Muscle layer of colon (tissue), 2 donors: ENCODE data around the gene KRTAP12-1.
"Not testable (repeated sequence)": the region's sequence is repeated elsewhere in the genome, so short reads cannot be mapped to it uniquely, and the experiment has no call there.

Source experiments
- H3K27ac ChIP-seq: one replicate; pipeline ENCODE4 v1.7.0; 2013; ENCODE audit warnings: low read depth, mild to moderate bottlenecking, low read length, moderate library complexity
- H3K27me3 ChIP-seq, 2 donors: one replicate each; pipeline ENCODE4 v1.7.0; 2013; ENCODE audit warnings: low read length in 2 of 2, mild to moderate bottlenecking in 2 of 2; ENCODE audit not compliant: insufficient read depth in 2 of 2, control insufficient read depth in 1 of 2
- H3K36me3 ChIP-seq: one replicate; pipeline ENCODE4 v1.7.0; 2013; ENCODE audit warnings: mild to moderate bottlenecking, low read length; ENCODE audit not compliant: insufficient read depth
- H3K4me1 ChIP-seq: one replicate; pipeline ENCODE4 v1.7.0; 2013; ENCODE audit warnings: mild to moderate bottlenecking, low read length; ENCODE audit not compliant: insufficient read depth
- H3K4me3 ChIP-seq, 2 donors: one replicate each; pipeline ENCODE4 v1.7.0; 2013; ENCODE audit warnings: low read length in 2 of 2, low read depth in 1 of 2, mild to moderate bottlenecking in 1 of 2, moderate library complexity in 1 of 2
- H3K9ac ChIP-seq: one replicate; pipeline ENCODE4 v1.7.0; 2013; ENCODE audit warnings: low read length
- H3K9me3 ChIP-seq: one replicate; pipeline ENCODE4 v1.7.0; 2013; ENCODE audit warnings: mild to moderate bottlenecking, low read length
- donor health status: abdominal sarcoma.
- donor health status: Adenocarcinoma of cecum.

Gene KRTAP12-1

DNA sequence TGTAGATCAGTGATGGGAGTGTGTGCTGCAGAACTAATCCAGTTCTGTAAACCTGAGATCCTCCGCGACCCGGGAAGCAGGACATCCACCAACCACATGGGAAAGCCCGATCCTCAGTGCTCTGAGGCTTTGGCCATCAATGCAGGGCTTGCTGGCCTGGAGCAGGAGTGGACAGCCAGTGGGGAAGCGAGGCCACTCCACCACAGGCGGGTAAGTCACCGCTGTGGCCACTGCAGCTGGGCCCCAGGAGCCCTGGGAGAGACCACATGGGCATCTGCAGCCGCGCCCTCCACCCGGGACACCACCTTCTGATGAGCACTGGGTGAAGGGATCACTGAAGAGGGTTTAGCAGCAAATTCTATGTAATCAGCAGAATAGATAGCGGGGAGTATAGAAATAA is 811 bp downstream of the KRTAP12-1 start:
- H3K36me3 ChIP-seq: no peaks in the 10 kb centered on the region
- H3K27me3 ChIP-seq: no peaks in the 10 kb centered on the region
- no peaks in the 10 kb centered on the region for H3K4me1 ChIP-seq
- no peak overlapping the region for H3K27ac ChIP-seq
- no peak overlapping the region for H3K9ac ChIP-seq
- no peak overlapping the region for H3K4me3 ChIP-seq
- no peaks in the 10 kb centered on the region for H3K9me3 ChIP-seq

DNA sequence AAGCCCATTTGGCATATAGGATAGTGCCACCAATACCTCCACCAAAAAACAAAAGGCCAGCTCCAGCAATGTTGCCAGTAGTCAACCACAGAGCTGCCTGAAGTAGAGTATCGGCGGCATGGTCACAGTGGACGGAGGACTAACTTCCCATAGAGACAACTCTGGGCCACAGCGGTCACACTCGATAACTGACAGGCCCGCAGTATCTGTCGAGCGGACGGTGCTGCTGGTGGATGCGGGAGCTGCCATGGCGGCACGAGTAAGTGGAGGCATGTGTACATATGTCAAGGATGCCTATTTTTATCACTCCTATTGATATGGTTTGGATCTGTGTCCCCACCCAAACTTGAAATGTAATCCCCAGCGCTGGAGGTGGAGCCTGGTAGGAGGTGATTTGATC is 4.1 kb downstream of the KRTAP12-1 start:
- no peaks in the 10 kb centered on the region for H3K9me3 ChIP-seq
- H3K4me1 ChIP-seq: no peaks in the 10 kb centered on the region
- no peak overlapping the region for H3K9ac ChIP-seq
- no peak overlapping the region for H3K27ac ChIP-seq
- H3K27me3 ChIP-seq: no peaks in the 10 kb centered on the region
- no peak overlapping the region for H3K4me3 ChIP-seq
- no peaks in the 10 kb centered on the region for H3K36me3 ChIP-seq

- Histone ChIP-seq H3K9ac (no peak overlapping the region), H3K27ac (no peak overlapping the region), H3K4me1 (no peaks in the 10 kb centered on the region), H3K4me3 (no peak overlapping the region), H3K9me3 (no peaks in the 10 kb centered on the region), H3K27me3 (no peaks in the 10 kb centered on the region), H3K36me3 (no peaks in the 10 kb centered on the region)
Observed at GRCh38 chr21:44671911-44672310, 10.1 kb downstream of the KRTAP12-1 start.

GRCh38 chr21:44670642-44671432 is 11.1 kb downstream of the KRTAP12-1 start:
- no peak overlapping the region for H3K4me3 ChIP-seq
- H3K9me3 ChIP-seq: no peaks in the 10 kb centered on the region
- H3K4me1 ChIP-seq: no peaks in the 10 kb centered on the region
- H3K9ac ChIP-seq: no peak overlapping the region
- no peaks in the 10 kb centered on the region for H3K27me3 ChIP-seq
- H3K27ac ChIP-seq: no peak overlapping the region
- H3K36me3 ChIP-seq: no peaks in the 10 kb centered on the region

- Histone ChIP-seq H3K27me3 (peaks cover 0 to 5% of the 10 kb centered on the region in 2 donors), H3K9me3 (no peaks in the 10 kb centered on the region), H3K36me3 (no peaks in the 10 kb centered on the region), H3K9ac (no peak overlapping the region), H3K27ac (no peak overlapping the region), H3K4me1 (no peaks in the 10 kb centered on the region), H3K4me3 (no peak overlapping the region)
Observed at GRCh38 chr21:44667612-44668011, 14.4 kb downstream of the KRTAP12-1 start.

DNA sequence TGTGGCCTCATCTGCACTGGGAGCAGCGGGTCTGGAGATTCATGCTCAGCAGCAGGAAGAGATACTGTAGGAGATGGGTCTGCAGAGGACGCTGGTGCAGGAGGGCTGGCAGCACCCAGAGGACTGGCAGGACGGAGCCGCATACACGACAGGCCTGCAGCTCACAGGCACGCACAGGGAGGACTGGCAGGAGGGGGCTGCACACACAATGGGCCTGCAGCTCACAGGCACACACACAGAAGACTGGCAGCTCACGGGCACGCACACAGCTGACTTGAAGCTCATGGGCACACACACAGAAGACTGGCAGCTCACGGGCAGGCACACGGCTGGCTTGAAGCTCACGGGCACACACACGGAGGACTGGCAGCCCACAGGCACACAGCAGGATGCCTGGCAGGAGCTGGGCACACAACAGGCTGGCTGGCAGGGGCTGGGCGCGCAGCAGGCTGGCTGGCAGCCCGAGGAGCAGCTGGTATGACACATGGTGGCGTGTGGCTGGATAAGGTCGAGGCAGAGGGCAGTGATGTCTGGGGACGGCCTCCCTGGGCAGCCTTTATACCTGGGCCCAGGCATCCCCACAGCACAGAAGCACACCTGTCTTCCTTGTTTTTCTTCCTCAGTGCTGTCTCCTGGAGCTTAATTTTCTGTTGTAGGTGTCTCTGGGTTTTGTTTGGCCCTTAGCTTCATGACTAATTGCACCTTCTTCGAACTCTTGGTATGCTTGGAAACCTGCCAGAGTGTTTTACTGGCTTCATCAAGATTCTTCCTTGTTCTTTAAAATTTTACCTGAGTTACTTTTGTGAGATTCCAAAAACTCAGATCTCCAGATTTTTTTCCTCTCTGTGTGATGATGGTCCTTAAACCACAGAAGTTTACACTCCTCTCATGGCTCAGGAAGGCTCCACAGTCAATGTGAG is 15.3 kb downstream of the KRTAP12-1 start, which contains the start of gene KRTAP12-2:
Gene KRTAP12-2 (minus strand): TSS at position 527 of the 920 bp plus-strand sequence. CDS start 41 bp downstream, at position 486.
- Histone ChIP-seq H3K9me3 (no peaks in the 10 kb centered on the region), H3K27me3 (peaks cover 0 to 5% of the 10 kb centered on the region in 2 donors), H3K36me3 (no peaks in the 10 kb centered on the region), H3K9ac (no peak within 1 kb of the TSS), H3K4me1 (no peaks in the 10 kb centered on the region), H3K4me3 (no peak within 1 kb of the TSS), H3K27ac (no peak within 1 kb of the TSS)

- no peak overlapping the region for H3K27ac ChIP-seq
- no peaks in the 10 kb centered on the region for H3K4me1 ChIP-seq
- H3K27me3 ChIP-seq: peaks cover 0 to 5% of the 10 kb centered on the region in 2 donors
- no peak overlapping the region for H3K4me3 ChIP-seq
- no peak overlapping the region for H3K9ac ChIP-seq
- H3K9me3 ChIP-seq: no peaks in the 10 kb centered on the region
- no peaks in the 10 kb centered on the region for H3K36me3 ChIP-seq
Observed at GRCh38 chr21:44664691-44665090, 17.3 kb downstream of the KRTAP12-1 start.

DNA sequence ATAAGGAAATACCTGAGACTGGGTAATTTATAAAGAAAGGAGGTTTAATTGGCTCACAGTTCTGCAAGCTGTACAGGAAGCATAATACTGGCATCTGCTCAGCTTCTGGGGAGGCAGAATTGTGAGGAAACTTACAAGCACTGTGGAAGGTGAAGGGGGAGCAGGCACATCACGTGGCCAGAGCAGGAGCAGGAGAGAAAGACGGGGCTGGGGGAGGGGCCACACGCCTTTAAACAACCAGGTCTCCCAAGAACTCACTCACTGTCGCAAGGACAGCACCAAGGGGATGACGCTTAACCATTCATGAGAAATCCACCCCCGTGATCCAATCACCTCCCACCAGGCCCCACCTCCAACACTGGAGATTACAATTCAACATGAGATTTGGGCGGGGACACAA is 20.4 kb downstream of the KRTAP12-1 start:
- not testable (repeated sequence) for H3K9ac ChIP-seq, H3K9me3 ChIP-seq, H3K4me1 ChIP-seq, H3K36me3 ChIP-seq, H3K27ac ChIP-seq, H3K27me3 ChIP-seq, H3K4me3 ChIP-seq

DNA sequence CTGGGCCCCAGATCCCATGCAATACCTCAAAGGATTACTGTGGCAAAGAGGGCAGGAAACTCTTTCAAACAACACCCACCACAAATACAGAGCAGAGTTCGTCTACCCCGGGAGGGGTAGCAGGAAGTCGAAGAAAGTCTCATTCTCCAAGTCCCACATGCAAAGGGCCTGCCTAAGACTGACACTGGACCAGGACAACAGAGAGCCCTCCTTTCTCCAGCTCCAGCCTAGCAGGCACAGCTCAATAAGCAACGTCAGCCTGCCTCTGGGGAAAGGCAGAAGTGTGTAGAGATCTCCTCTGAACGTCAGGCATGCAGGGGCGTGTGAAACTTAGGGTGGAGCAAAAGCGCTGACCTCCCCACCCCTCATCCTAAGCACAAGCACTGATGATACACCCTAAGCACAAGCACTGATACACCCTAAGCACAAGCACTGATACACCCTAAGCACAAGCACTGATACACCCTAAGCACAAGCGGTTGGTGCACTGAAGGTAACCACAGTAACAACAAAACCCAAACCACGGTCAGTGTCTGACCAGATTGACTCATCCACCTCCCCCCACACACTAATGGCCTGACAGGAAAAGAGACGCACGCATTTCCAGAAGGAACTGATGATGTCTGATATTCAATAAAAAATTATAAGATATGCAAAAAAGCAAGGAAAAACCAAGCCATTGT is 22.9 kb downstream of the KRTAP12-1 start:
- peaks cover 3% of the 10 kb centered on the region for H3K9me3 ChIP-seq
- H3K27ac ChIP-seq: no peak overlapping the region
- H3K27me3 ChIP-seq: peaks cover 0 to 7% of the 10 kb centered on the region in 2 donors
- H3K4me1 ChIP-seq: no peaks in the 10 kb centered on the region
- no peaks in the 10 kb centered on the region for H3K36me3 ChIP-seq
- no peak overlapping the region for H3K9ac ChIP-seq
- H3K4me3 ChIP-seq: no peak overlapping the region

DNA sequence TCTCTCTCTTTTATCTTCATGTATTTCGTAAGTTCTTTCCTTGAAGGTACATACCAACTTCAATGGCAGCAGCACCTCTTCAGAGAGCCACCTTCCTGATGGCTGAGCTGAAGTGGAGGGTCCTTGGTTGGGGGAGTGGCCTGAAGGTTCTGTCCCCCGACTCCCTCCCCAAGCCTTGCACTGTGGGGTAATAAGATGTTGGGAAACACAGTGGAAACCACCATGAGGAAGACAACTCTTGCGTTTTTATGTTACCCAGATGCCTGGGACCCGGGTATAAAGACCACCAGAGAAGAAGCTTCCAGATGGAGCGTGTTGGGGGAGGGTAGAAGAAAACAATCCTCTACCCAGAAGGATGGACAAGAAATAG is 23.4 kb downstream of the KRTAP12-1 start:
- no peak overlapping the region for H3K4me3 ChIP-seq
- H3K4me1 ChIP-seq: no peaks in the 10 kb centered on the region
- H3K36me3 ChIP-seq: no peaks in the 10 kb centered on the region
- H3K9me3 ChIP-seq: peaks cover 3% of the 10 kb centered on the region
- H3K27ac ChIP-seq: no peak overlapping the region
- H3K27me3 ChIP-seq: peaks cover 0 to 10% of the 10 kb centered on the region in 2 donors
- H3K9ac ChIP-seq: no peak overlapping the region
